HEK293 (cell line): ENCODE results near the gene RAVER2.
"Not testable (repeated sequence)": the region's sequence is repeated elsewhere in the genome, so short reads cannot be mapped to it uniquely, and the experiment has no call there.

Source experiments
- CTCF ChIA-PET: fragments of 350-600 bp; formaldehyde crosslinking; extraction: SDS; loops from one replicate; lab custom pipeline; 2021; ENCODE audit warnings: antibody characterized with exemption; lab: Yijun Ruan, JAX
- POLR2A ChIA-PET: fragments of 300-600 bp; formaldehyde crosslinking; extraction: SDS; loops from one replicate; lab custom pipeline; 2020; ENCODE audit warnings: antibody characterized with exemption, inconsistent platforms; lab: Yijun Ruan, JAX
- H3K27ac ChIP-seq: fragments of 200-500 bp; sonication (Bioruptor generic); 2 replicates; pipeline ENCODE4 v1.5.1; 2014; ENCODE audit warnings: low read depth, low read length, control low read depth, inconsistent platforms; ENCODE audit errors: extremely low read depth
- H3K36me3 ChIP-seq, 2 experiments: fragments of 200-500 bp in 1 of 2; sonication (Bioruptor generic) in 1 of 2; 1 replicate in 1 of 2; 2 replicates in 1 of 2; pipeline ENCODE4 v1.5.1; 2014 to 2017; ENCODE audit warnings: inconsistent platforms in 2 of 2, low read length in 2 of 2; ENCODE audit not compliant: control insufficient read depth in 2 of 2, insufficient read depth in 1 of 2
- H3K4me1 ChIP-seq: fragments of 200-500 bp; sonication (Bioruptor generic); 2 replicates; pipeline ENCODE4 v1.5.1; 2014; ENCODE audit warnings: mild to moderate bottlenecking, low read length, inconsistent platforms; ENCODE audit not compliant: control insufficient read depth, insufficient read depth
- H3K4me3 ChIP-seq: 2 replicates; pipeline ENCODE4 v1.5.1; 2011; ENCODE audit warnings: low read depth, mild to moderate bottlenecking, control low read depth, low read length, moderate library complexity
- H3K9me3 ChIP-seq: fragments of 200-500 bp; sonication (Bioruptor generic); 2 replicates; pipeline ENCODE4 v1.5.1; 2014; ENCODE audit warnings: low read depth, low read length, inconsistent platforms; ENCODE audit not compliant: control insufficient read depth, insufficient read depth
- GLI4 ChIP-seq: fragments of 450-650 bp; formaldehyde crosslinking; IDR thresholded peaks from 2 replicates; pipeline ENCODE4 v1.5.1; 2016; ENCODE audit warnings: missing biosample characterization, missing genetic modification characterization
- HOXA7 ChIP-seq: sonication (generic); formaldehyde crosslinking; IDR thresholded peaks from 2 replicates; pipeline ENCODE4 v1.8.1; 2022; ENCODE audit warnings: missing genetic modification reagents, borderline replicate concordance
- SP3 ChIP-seq: fragments of 450-650 bp; formaldehyde crosslinking; IDR thresholded peaks from 2 replicates; pipeline ENCODE4 v1.5.1; 2016; ENCODE audit warnings: missing biosample characterization, missing genetic modification characterization
- WT1 ChIP-seq: fragments of 450-650 bp; formaldehyde crosslinking; IDR thresholded peaks from 2 replicates; pipeline ENCODE4 v1.5.1; 2016; ENCODE audit warnings: missing biosample characterization, missing genetic modification characterization
- YY1 ChIP-seq: fragments of 450-650 bp; formaldehyde crosslinking; IDR thresholded peaks from 2 replicates; pipeline ENCODE4 v1.5.1; 2018; ENCODE audit warnings: missing biosample characterization, missing genetic modification characterization
- ZBTB20 ChIP-seq: fragments of 450-650 bp; formaldehyde crosslinking; IDR thresholded peaks from 2 replicates; pipeline ENCODE4 v1.5.1; 2016; ENCODE audit warnings: missing biosample characterization, missing genetic modification characterization
- ZEB2 ChIP-seq: fragments of 450-650 bp; formaldehyde crosslinking; IDR thresholded peaks from 2 replicates; pipeline ENCODE4 v1.5.1; 2016; ENCODE audit warnings: missing biosample characterization, missing genetic modification characterization
- ZNF132 ChIP-seq: fragments of 450-650 bp; formaldehyde crosslinking; IDR thresholded peaks from 2 replicates; pipeline ENCODE4 v1.5.1; 2017; ENCODE audit warnings: missing biosample characterization, missing genetic modification characterization, borderline replicate concordance
- ZNF146 ChIP-seq: fragments of 450-650 bp; formaldehyde crosslinking; IDR thresholded peaks from 2 replicates; pipeline ENCODE4 v1.5.1; 2016; ENCODE audit warnings: missing biosample characterization, missing genetic modification characterization
- ZNF169 ChIP-seq: fragments of 450-650 bp; formaldehyde crosslinking; IDR thresholded peaks from 2 replicates; pipeline ENCODE4 v1.5.1; 2016; ENCODE audit warnings: missing biosample characterization, missing genetic modification characterization
- ZNF24 ChIP-seq: fragments of 450-650 bp; formaldehyde crosslinking; IDR thresholded peaks from 2 replicates; pipeline ENCODE4 v1.5.1; 2016; ENCODE audit warnings: missing biosample characterization, missing genetic modification characterization
- ZNF280D ChIP-seq: fragments of 450-650 bp; formaldehyde crosslinking; IDR thresholded peaks from 2 replicates; pipeline ENCODE4 v1.5.1; 2016; ENCODE audit warnings: missing biosample characterization, missing genetic modification characterization
- ZNF335 ChIP-seq: fragments of 450-650 bp; formaldehyde crosslinking; conservative IDR thresholded peaks from 2 replicates; pipeline ENCODE4 v1.5.1; 2016; ENCODE audit warnings: missing biosample characterization, missing genetic modification characterization
- ZNF362 ChIP-seq: fragments of 450-650 bp; formaldehyde crosslinking; IDR thresholded peaks from 2 replicates; pipeline ENCODE4 v1.5.1; 2016; ENCODE audit warnings: missing biosample characterization, missing genetic modification characterization
- ZNF366 ChIP-seq: fragments of 450-650 bp; formaldehyde crosslinking; conservative IDR thresholded peaks from 2 replicates; pipeline ENCODE4 v1.5.1; 2016; ENCODE audit warnings: missing biosample characterization, missing genetic modification characterization
- ZNF488 ChIP-seq: fragments of 450-650 bp; formaldehyde crosslinking; IDR thresholded peaks from 2 replicates; pipeline ENCODE4 v1.5.1; 2016; ENCODE audit warnings: missing biosample characterization, missing genetic modification characterization
- ZNF549 ChIP-seq: fragments of 450-650 bp; IDR thresholded peaks from 2 replicates; pipeline ENCODE4 v1.5.1; 2018; ENCODE audit warnings: missing biosample characterization, missing genetic modification characterization, mild to moderate bottlenecking, inconsistent platforms, moderate library complexity
- ZNF580 ChIP-seq: fragments of 450-650 bp; formaldehyde crosslinking; IDR thresholded peaks from 2 replicates; pipeline ENCODE4 v1.5.1; 2016; ENCODE audit warnings: missing biosample characterization, missing genetic modification characterization
- ZNF610 ChIP-seq: fragments of 450-650 bp; formaldehyde crosslinking; IDR thresholded peaks from 2 replicates; pipeline ENCODE4 v1.5.1; 2016; ENCODE audit warnings: missing biosample characterization, missing genetic modification characterization, borderline replicate concordance
- ZNF658 ChIP-seq: fragments of 450-650 bp; formaldehyde crosslinking; IDR thresholded peaks from 2 replicates; pipeline ENCODE4; 2016; ENCODE audit warnings: missing biosample characterization, missing genetic modification characterization

Gene RAVER2

GRCh38 chr1:64734287-64734652, 10.6 kb upstream of the RAVER2 start:
- Histone ChIP-seq H3K9me3 (no peaks in the 10 kb centered on the region), H3K4me3 (no peak overlapping the region), H3K36me3 (no peaks in the 10 kb centered on the region), H3K27ac (no peak overlapping the region), H3K4me1 (no peaks in the 10 kb centered on the region)
- POLR2A ChIA-PET, result no interaction called here
- TF ChIP-seq ZNF132 (tag by site-specific recombination) (peak; percentile 100), ZNF488 (tag by site-specific recombination) (no peak)
- CTCF ChIA-PET, result interaction anchor here (0.6 to 1.4 kb wide), 2 partner anchors 10 to 174 kb away, joined by 3 read pairs; no protein-coding TSS in a partner anchor

- POLR2A ChIA-PET, H3K4me1 ChIP-seq, H3K9me3 ChIP-seq, H3K36me3 ChIP-seq, H3K27ac ChIP-seq, CTCF ChIA-PET, H3K4me3 ChIP-seq: not testable (repeated sequence)
- TF ChIP-seq ZNF280D (tag by site-specific recombination) (peak; percentile 71; the same call in 1 of the 2 replicates), ZNF146 (peak; percentile 96), ZNF580 (tag by site-specific recombination) (peak; percentile 40; the same call in 1 of the 2 replicates)
These were observed 4.2 kb upstream of the RAVER2 start for GRCh38 chr1:64740687-64741086.

- Histone ChIP-seq H3K4me3 (peak overlapping the region; percentile 94), H3K27ac (peak overlapping the region; percentile 88), H3K36me3 (no peaks in the 10 kb centered on the region; a peak in 1 of 3 replicates), H3K4me1 (peaks cover 9% of the 10 kb centered on the region; the same call in 1 of the 2 replicates), H3K9me3 (no peaks in the 10 kb centered on the region)
- POLR2A ChIA-PET, result no interaction called here
- CTCF ChIA-PET, result interaction anchor here (0.6 to 1.1 kb wide), 8 partner anchors 10 to 943 kb away, joined by 3 to 4 read pairs (median 3); no protein-coding TSS in a partner anchor
- TF ChIP-seq ZBTB20, result no peak
- no peak for TF ChIP-seq ZNF549 (tag by site-specific recombination)
- TF ChIP-seq ZNF610 (tag by site-specific recombination), result no peak
- no peak for TF ChIP-seq ZNF658 (tag by site-specific recombination)
- TF ChIP-seq WT1 (tag by site-specific recombination), result no peak
- 0 out of 2 replicates have a peak, but pooled peaks have one; percentile 15 for TF ChIP-seq ZNF24
- TF ChIP-seq YY1 (tag by site-specific recombination), result no peak
- no peak for TF ChIP-seq GLI4
- TF ChIP-seq ZEB2 (tag by site-specific recombination), result no peak
- TF ChIP-seq SP3 (tag by site-specific recombination), result no peak
- no peak for TF ChIP-seq ZNF169 (tag by site-specific recombination)
- no peak for TF ChIP-seq ZNF335
- no peak for TF ChIP-seq HOXA7 (CRISPR knock-in tag)
- peak; percentile 28; the same call in 1 of the 2 replicates for TF ChIP-seq ZNF366
- TF ChIP-seq ZNF362 (tag by site-specific recombination), result peak; percentile 28; the same call in 1 of the 2 replicates
- TF ChIP-seq, all 188 proteins: peak for 3
These were observed 852 bp upstream of the RAVER2 start for GRCh38 chr1:64743954-64744491.
